H54 (cell line): ENCODE results near the gene TPD52L1.

ENCODE experiments used
- DNase-seq: peaks from one replicate; pipeline ENCODE4 v3.0.0; 2011; ENCODE audit warnings: low spot score, mixed read lengths; ENCODE audit not compliant: insufficient read length
- FAIRE-seq: peaks from 3 replicates; lab custom pipeline; 2011; peaks lifted over from hg19 to GRCh38; lab: Jason Lieb, UNC
- POLR2A ChIP-seq: IDR thresholded peaks from 2 replicates; pipeline ENCODE4 v1.6.1; 2011; ENCODE audit warnings: low read depth, mild to moderate bottlenecking, low read length

The TPD52L1 gene

DNA sequence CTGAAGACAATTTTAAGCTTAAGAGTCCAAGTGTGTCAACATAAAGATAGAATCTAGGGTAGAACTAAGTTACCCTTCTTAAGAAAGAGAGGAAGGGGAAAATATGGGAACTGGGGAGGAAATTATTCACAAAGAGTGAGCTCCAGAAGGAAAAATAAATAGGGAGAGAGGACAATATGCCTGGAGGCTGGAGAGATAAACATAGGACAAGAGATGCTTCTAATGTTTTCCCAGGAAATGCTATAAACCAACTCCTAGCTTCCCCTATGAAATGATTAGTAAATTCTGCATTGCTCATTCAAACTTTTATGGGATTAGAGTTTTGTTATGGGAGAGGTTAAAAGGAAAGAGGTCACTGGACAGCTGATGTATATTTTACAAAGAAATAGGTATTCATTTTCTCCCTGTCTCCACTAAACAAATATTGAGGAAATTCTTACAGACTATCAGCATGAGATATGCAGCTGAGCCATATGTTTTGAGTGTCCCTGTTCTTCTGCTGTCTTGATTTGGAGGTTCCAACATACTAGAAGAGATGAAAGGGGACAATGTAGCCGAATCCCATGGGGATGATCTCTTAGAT is 22.0 kb downstream of the TPD52L1 start:
- DNase-seq (no peak), FAIRE-seq (no peak)
- no peak for TF ChIP-seq POLR2A

DNA sequence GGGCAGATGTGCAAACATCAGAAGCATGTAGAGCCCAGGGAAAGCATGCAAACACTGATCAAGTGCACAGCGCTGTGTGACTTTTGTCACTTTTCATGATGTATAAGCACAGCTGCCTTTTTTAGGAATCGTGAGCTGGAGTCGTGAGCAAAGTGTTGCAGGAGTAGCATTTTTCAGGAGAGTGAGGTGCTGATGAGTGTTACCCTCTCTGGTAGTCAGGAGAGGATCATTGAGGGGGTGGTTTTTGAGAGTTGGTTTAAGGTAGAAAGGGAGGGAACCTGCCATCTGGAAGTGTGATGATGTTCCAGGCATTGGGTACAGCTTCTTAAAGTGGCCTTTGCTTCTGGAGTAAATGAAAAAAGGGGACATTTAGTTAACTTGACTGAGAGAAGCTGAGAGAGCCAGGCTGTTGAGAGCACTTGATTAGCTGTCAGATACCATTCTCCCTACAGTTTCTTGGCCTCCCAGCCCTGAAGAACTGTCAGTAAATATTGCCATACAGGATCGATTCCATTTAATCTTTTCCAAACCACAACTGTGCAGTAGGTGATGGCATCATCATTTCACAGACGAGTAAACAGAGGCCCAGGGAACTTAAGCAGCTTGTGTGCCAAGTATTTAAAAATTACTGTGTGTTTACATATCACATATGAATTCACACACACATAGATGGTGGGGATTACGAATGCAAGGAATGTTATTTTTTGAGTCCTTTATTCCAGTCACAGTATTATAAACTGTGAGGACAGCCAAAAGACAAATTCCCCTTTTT is 28.9 kb downstream of the TPD52L1 start:
- no peak for TF ChIP-seq POLR2A
- DNase-seq = no peak
- no peak for FAIRE-seq

DNA sequence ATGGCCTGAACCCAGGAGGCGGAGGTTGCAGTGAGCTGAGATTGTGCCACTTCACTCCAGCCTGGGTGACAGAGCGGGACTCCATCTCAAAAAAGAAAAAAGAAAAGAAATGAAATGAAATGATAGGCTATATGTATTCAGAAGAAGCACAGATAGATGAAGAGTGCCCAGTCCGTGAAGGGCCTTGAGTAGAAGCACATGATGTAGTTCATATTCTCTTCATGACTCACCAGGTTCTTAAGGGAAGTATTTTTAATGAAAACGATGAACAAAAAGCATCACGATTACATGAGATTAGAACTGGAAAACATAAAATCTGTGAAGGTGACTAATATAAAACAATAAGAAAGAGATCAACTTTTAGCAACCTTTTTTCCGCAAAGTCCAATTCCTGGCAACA is 29.8 kb downstream of the TPD52L1 start:
- FAIRE-seq (no peak), DNase-seq (no peak)
- no peak for TF ChIP-seq POLR2A

DNA sequence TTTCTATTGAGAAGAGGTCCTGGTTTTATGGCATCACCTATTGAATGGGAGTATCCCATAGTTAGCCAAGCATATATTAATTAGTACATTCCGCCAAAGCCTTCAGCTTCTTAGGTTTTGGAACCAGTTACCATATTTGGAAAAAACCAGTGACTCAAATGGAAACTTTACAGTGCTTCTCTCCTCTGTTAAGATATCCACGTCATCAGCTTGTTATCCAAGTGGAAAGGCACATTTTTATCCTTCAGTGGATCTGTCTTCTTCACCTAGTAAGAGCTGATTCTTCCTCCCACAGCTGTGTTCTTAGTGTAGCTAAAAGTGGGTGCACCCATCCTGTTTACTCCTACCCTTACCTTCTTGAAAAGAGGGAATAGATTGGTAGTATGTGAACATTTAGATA is 34.5 kb downstream of the TPD52L1 start:
- DNase-seq = no peak
- TF ChIP-seq POLR2A = no peak
- FAIRE-seq = no peak

DNA sequence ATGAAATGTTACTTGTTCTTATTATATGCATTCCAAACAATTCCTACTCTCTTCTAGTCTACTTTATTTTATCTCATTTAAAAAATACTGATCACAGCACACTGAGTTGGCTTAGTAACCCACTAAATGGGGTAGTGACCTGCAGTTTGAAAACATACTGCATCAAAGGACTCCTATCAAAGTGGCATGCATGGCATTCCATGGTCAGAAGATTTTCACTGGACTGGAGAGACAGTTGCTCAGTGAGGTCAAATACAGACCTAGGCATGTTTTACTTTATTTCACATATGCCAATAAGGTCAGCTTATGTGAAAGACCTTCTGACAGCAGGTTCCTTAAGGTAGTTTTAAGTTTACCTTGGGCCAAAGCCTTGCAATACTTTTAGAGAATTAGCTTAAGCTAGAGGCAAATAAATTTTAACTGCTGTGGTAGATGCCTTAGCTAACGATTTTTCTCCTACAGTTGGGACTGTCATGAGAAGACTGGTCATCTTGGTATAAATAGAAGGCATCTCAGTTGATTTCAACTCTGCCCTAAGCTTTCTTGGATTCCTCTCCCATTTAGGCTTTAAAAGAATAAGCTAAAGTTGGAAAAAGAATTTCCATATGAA is 35.1 kb downstream of the TPD52L1 start:
- no peak for TF ChIP-seq POLR2A
- DNase-seq = no peak
- no peak for FAIRE-seq

DNA sequence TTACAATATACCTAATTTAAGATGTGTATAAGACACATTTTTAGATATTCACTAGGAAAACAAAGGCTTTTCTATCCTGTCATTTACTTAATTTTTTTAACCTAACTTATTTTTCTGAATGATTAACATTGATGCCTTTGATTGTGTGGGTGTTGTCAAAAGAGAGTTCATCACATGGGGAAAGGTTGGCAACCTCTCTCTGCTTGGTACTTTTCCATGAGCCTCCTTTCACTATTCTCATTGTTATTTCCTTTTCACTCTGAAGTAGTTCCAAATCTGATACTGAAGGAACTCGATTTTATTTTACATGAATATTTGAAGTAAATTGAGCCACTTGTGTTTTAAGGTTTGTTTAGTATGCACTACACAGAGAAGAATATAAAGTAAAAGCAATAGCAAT is 35.9 kb downstream of the TPD52L1 start:
- no peak for TF ChIP-seq POLR2A
- DNase-seq (no peak), FAIRE-seq (no peak)

DNA sequence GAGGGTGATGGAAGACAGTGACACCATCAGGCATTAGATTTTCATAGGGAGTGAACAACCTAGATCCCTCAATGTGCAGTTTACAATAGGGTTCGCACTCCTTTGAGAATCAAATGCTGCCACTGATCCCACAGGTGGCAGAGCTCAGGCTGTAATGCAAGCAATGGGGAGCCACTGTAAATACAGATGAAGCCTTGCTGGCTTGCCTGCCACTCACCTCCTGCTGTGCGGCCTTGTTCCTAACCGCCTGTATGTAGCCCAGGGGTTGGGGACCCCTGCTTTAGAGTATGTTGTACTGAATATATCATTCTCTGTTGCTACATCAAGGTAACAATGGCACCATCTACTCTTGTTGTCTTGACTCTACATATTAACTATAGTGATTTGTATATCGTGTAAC is 37.1 kb downstream of the TPD52L1 start:
- FAIRE-seq (no peak), DNase-seq (no peak)
- TF ChIP-seq POLR2A = no peak

DNA sequence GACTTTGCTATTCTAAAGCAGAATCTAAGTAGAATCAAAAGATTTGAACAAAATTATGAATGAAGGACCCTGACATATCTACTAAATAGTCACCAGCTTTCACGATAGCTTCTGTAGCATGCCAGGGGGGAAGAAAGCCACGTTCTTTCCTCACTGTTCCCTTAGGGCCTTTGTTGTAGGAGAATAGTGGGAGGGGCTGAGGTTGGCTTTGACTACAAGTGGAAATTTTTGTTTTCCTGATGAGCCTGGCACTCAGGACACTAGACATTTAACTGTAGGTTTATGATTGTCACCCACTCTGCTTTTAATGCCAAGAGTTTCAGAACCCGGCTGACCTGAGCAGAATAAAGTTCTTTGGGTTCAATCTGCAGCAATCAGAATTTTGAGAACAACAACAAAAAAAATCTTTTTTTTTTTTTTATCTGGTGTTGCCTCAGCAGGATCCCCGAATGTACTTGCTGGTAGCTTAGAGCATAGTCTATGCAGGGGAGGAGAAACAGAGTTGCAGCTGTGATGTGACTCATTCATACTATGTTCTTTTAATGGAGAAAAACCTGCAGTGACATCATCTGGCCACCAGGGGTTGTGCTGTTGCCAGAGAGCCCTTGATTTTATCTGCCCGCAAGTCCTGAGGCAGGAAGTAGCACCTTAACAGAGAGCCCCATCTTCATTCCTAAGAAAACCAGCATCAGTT is 38.5 kb downstream of the TPD52L1 start:
- TF ChIP-seq POLR2A = no peak
- FAIRE-seq (peak; percentile 87), DNase-seq (peak; percentile 40)

DNA sequence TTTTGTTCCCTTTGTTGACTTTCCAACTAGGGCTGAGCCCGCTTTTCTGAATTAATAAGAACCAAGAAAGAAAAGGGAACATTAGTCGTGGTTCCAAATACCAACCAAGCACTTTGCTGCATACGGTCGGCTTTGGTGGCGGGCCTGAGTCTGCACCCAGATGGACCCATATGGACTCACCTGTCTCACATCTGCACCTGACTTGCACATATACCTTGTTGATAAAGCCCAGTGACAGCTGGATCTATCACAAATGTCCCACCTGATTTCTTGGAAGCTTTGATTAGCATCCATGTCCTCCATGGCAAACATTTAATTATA is 39.0 kb downstream of the TPD52L1 start:
- TF ChIP-seq POLR2A = no peak
- DNase-seq (no peak), FAIRE-seq (no peak)

DNA sequence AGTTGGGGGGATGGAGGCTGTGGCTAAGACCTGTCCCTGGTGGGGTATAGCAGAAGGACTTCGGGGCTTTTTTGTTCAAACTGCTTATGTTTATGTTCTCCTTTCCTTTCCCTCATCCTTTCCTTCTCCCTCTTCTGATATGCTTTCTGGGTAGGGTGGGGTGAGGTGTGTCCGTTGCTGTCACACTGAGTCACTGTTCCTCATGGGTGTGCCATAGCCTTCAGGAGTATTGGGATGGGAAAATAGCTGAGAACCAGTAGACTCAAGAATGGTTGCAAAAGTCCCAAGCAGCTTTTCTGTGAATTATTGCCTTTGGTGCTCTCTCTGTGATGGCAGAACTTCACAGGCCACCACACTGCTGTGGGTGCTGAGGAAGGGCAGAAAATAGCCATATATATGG is 39.6 kb downstream of the TPD52L1 start:
- FAIRE-seq (no peak), DNase-seq (no peak)
- TF ChIP-seq POLR2A = no peak

DNA sequence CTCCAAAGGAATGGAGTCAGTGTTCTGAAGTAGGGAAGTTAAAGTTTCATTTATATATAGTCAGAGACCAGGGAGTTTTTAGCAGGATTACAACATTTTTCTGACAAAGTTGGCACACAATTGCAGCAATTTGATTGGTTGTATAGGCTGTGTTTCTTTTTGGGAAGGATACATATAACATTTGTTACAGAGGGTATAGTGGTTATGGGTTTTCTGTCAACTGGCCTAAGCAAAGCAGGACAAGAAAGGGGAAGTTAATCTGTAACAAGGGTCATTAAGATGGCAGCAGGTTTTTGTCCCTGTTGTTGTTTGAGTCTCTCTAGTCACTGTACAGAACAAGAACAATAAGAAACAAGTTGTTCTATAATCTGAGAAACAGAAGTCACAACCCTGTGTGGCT is 41.4 kb downstream of the TPD52L1 start:
- no peak for FAIRE-seq
- DNase-seq = no peak
- TF ChIP-seq POLR2A = no peak

DNA sequence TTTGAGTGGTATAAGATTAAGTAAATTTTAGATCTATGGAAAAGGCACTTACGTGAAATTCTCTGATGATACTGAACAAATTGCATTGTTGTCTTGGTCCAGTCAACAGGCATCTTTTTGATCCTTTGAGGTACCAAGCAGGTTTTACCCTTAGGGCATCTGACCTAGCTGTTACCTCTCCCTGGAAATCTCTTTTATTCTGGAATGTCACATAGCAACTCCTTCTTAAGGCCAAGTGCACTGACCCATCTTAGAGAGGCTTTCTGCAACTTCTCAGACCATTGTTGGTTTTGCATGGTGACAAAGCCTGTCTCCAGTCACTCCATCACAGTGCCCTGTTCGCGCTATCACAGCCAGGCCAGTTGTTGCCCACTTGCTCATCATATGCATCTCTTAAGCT is 42.0 kb downstream of the TPD52L1 start:
- no peak for TF ChIP-seq POLR2A
- FAIRE-seq = no peak
- DNase-seq = no peak

DNA sequence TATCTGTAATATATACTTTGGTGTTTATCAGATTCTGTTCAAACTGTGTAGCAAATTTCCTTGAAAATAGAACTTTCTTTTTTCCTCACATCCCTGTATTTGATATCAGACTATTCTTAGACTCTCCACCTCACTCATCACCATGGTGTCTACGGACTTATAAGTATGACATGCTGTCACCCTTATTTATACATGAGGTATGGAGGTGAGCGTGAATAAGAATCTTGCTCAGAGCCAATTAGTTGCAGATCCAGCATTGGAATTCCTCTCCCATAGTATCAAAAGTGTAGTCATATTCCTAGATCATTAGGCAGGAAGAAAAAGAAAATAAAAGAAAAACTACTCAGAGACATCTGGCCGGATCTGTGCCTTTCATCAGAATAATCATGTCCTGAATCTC is 43.0 kb downstream of the TPD52L1 start:
- FAIRE-seq (no peak), DNase-seq (no peak)
- TF ChIP-seq POLR2A = no peak

DNA sequence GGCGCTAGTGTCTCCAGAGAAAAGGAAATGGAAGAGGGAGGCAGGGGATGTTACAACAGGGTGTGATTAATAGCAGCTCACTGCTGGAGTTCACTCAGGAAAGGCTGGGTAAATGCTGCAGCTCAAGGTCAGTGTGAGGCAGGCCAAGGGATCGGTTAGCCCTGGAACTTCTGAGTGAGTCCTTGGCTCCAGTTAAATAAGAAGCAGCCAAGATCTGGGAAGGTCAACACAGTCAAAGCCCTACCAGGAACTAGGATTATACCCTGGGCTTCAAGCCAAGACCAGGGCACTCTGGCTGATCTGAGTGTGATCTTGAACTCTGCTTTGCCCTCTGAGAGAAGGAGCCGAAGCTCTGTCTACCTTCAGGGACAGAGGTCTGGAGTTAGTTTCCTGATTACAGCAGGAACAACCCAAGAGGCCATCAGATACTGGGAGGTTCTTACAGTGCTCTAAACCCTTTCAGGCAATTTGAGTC is 44.3 kb downstream of the TPD52L1 start:
- FAIRE-seq = peak; percentile 89
- peak; percentile 6 for DNase-seq
- TF ChIP-seq POLR2A = no peak
